Lower leg skin (tissue), 3 donors: ENCODE measurements around the gene DCAF4.

Experiments
- CTCF ChIP-seq, 3 donors: fragments of 450-650 bp; IDR thresholded peaks; one replicate each; pipeline ENCODE4 v1.5.1; 2016; ENCODE audit warnings: antibody characterized with exemption in 3 of 3, mild to moderate bottlenecking in 3 of 3, moderate library complexity in 2 of 3
- POLR2A ChIP-seq, 2 donors: fragments of 450-650 bp; IDR thresholded peaks; one replicate each; pipeline ENCODE4 v1.6.1; 2016 to 2017; ENCODE audit warnings: antibody characterized with exemption in 2 of 2, mild to moderate bottlenecking in 1 of 2, moderate library complexity in 1 of 2

- TF ChIP-seq CTCF (IDR thresholded peaks at IDR 0.05) (no peak), POLR2A (IDR thresholded peaks at IDR 0.05) (no peak)
Observed at GRCh38 chr14:72878746-72879145, 47.5 kb upstream of the DCAF4 start.
